ENCODE results near the gene ITGA7.

ITGA7 gene

DNA sequence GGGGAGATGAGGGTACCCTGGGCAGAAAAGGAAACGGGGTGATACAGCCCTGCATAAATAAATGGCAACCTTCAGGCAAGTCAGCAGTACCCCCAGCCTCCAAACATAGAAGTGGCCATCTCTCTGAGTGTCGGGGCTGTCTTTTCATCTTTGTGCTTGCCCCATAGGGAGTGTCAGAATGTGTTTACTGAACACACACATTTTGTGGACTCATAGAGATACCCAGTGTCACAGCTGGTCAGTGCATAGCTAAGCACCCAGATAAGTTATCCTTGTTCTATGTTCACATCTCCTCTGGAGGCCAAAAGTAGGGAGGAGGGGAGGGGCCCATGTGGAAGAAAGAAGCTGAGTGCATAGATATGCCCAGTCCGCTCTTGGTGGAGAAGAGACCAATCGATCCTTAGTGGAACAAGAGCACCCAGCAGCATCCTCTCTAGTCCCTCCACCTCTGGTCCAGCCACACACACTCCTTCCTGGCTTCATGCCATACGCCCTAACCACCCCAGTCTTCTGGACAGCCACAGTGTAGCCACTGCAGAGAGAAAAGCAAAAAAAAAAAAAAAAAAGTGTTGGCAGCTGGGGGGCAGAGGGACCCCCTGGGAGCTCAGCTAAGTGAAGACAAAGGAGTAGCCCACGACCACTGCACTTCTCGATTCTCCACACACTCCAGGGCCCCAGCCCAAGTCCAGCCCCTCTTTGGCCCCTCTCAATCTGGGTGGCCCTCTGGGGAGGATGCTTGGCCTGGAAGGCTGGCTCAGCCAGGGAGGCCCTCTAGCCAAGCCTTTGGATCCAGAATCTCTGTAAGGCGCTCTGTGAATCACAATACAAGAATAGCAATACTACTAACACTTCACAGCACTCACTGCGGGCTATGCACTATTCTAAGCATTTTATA is 2.6 kb downstream of the ITGA7 start:
- no peak overlapping the region for H3K4me3 ChIP-seq (ENCODE audit: low read length)
- no peak for TF ChIP-seq ZNF274 (IDR thresholded peaks at IDR 0.05; ENCODE audit: low read depth, low read length)

DNA sequence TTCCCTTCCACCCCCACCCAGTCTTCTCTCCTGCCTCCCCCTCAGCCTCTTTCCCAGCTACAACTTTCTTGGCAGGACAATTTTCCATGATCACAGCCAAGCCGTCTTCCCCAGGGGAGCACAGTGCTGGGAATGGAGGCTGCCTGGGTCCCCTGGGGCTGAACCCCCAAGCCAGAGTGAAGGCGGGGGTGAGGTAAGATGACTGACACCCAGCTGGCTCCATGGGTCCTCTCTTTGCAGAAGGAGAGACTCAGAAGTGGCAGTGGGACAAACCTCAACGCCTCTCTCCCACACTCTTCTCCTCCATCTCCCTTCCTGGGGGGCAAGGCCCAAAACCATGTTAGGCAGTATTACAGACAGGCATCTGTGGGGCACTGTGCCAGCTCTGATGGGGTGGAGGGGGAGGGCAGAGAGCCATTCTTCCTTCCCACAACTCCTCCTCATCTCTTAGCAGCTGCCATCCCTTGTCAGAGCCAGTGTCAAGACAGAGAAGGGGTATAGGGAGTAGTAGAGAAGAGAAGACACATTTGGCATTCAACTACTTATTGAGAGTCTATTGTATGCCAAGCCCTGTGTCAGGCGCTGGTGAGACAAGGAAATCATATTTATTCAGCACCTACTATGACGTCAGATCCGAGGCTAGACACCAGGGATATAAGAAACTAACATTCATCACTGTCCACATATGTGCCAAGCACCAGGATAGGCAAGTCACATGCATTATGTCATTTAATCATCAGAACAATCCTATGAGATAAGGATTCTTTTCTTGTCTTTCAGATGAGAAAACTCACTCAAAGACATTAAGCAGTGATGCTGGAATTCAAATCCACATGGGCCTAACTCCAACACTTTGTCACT is 3.6 kb downstream of the ITGA7 start:
- no peak for TF ChIP-seq ZNF274 (IDR thresholded peaks at IDR 0.05; ENCODE audit: low read depth, low read length)

DNA sequence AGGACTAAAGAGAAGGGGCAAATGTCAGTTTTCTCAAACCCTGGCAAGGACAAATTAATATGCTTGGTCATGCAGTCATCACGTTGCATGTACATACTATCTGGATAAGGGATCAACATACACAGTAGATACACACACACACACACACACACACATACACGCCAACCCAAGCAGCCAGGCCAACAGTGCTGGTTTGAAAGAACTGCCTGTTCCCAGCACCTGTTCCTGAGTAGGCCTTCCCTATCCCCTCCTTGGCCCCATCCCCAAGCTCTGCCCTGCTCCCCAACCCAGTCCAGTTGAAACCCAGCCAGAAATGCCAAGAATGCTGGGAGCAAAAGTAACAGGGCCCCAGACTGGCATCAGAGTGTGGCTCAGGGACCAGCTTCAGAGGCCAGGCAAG is 4.4 kb downstream of the ITGA7 start:
- no peak for TF ChIP-seq ZNF274 (IDR thresholded peaks at IDR 0.05; ENCODE audit: low read depth, low read length)
- H3K4me3 ChIP-seq (ENCODE audit: low read length): no peak overlapping the region

More for the DNA sequence above, 3.6 kb downstream of the ITGA7 start:
- H3K4me3 ChIP-seq (ENCODE audit: low read length): no peak overlapping the region

DNA sequence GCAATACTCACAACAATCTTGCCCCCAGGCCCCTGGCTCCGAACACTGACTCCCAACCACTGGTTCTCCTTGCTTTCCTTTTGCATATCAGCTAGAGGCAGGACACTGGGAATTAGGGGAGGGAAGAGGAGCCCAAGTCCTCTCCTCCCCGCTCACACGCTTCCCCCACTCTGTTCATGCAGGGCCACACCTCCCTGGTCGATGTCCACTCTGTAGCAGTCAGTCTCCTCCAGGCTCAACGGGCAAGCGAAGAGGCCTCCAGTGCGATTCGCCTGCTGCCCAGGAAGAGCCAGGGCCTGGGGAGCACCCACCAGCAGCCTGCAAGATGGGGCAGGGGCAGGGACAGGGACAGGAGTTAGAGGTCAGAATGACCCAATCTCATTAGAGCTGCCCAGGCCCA is 4.8 kb downstream of the ITGA7 start:
- no peak for TF ChIP-seq ZNF274 (IDR thresholded peaks at IDR 0.05; ENCODE audit: low read depth, low read length)
- H3K4me3 ChIP-seq (ENCODE audit: low read length): no peak overlapping the region

DNA sequence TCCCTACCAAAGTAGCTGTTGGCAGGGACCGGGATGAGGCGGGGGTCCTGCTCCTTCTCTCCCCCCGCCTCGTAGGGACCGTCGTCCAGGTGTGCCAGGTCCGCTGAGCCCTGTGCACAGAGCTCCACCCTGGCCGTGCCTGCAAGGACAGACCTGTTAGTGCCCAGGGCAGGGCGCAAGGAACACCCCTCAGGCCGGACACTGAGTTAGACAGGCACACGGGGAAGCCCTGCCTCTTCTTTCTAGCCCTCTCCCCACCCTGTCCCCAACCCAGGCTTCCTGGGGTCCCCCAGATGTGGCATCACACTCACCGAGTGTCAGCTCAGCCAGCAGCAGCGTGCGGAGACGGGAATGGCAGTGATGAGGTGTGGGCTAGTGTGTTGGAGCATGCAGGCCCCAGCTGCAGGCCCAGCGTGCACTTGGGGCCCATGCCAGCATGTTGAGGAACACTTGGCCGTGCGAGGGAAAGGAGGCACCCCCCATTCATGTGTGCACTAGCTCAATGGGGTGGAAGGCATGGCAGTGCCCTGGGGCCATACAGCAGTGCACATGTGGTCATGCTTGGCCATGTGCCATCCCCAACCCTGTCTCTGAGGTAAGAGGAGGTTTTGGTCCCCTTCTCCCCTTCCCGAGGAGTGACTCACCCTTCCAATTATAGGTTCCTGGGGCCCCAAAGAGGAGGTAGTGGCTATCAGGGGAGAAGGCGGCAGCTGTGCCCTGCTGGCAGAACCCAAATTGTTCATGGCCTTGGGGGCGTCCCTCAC is 7.3 kb downstream of the ITGA7 start:
- no peak overlapping the region for H3K4me3 ChIP-seq (ENCODE audit: low read length)
- no peak for TF ChIP-seq ZNF274 (IDR thresholded peaks at IDR 0.05; ENCODE audit: low read depth, low read length)

DNA sequence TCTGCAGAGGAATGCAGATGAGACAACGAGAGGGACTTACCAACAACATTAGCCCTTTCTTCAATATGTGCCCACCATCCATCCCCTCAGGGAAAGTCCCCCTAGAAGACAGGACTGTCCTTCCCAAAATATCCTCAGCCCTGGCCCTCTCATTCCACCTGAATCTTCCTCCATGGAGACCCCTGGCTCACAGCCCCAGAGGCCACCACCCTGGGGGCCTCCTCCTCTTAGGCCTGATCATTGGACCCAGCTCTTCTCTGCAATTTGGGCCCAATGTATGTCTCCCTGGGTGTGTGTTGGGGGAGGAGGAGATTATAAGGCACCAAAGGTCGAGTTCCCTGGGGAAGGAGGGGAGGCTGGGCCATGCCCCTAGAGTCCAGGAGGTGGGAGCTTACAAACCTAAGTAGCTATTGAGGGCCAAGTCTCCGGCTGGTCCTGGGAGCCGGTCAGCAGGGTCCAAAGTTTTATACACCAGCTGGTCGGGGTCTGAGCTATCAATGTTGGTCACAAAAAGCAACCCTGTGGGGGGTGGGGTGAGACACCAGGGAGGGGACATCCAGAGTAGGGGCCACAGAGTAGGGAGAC is 8.1 kb downstream of the ITGA7 start:
- TF ChIP-seq ZNF274 (IDR thresholded peaks at IDR 0.05; ENCODE audit: low read depth, low read length): no peak
- H3K4me3 ChIP-seq (ENCODE audit: low read length): no peak overlapping the region

DNA sequence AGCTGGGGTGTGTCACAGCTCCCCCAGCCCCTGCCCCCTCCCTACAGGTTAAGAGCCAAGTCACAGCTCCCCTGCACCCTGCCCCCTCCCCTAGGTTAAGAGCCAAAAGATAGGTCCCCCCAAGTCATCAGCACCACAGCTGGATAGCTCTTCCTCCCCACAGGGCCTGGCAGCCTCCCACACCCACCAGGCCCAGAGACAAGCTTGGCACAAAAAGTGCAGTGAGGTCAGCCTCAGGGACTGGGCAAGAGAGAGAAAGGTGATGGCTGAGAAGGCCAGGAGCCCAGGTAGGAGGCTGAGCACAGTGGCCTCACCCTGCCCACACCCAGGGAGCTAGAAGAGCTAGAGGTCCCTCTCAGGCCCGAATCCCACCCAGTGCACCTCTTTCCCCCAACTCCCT is 8.7 kb downstream of the ITGA7 start:
- TF ChIP-seq ZNF274 (IDR thresholded peaks at IDR 0.05; ENCODE audit: low read depth, low read length): no peak
- no peak overlapping the region for H3K4me3 ChIP-seq (ENCODE audit: low read length)

DNA sequence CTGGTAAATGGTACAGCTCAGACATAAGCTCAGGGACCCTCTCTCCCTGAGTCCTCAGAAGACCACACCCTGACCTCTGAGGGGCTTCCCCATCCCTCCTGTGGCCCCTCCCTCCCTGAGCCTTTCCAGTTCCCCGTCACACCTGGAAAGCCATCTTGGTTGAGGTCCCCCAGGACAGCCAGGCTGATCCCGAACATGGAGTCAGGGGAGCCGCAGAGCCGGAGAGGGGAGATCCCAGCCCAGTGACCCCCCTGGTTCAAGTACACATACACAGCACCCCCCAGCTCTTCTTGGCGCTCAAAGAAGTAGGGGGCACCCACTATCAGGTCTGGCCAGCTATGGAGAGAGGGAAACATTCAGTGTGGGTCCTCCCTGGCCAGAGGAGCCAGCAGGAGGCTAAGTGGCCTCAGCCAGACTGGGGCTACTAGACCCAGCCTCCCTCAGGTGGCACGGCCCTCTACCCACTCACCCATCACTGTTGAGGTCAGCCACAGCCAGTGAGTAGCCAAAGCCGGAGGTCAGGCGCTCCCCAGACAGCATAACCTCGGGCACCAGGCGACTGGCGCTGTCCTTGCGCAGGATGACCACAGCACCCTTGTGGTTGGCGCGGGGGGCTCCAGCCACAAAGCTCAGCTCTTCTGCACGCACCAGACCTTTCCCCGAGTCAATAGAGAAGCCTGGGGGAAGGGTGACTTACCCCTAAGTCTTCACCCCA is 9.3 kb downstream of the ITGA7 start:
- H3K4me3 ChIP-seq (ENCODE audit: low read length): no peak overlapping the region
- TF ChIP-seq ZNF274 (IDR thresholded peaks at IDR 0.05; ENCODE audit: low read depth, low read length): no peak

DNA sequence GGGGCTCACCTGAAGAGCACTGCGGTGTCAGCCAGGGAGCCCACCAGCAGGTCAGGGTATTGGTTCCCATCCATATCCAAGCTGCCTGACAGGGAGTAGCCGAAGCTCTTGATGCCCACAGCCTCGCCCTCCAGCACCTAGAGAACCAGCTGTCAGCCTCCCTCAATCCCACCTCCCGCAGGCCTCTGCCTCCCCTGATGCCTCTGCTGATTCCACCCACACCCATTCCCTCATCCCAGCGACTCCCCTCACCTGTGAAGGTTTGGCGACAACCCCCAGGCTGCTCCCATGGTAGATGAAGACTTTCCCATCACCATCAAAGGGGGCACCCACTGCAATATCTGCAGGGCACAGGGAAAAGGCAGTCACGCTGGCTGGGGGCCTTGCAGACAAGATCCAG is 10.0 kb downstream of the ITGA7 start:
- no peak for TF ChIP-seq ZNF274 (IDR thresholded peaks at IDR 0.05; ENCODE audit: low read depth, low read length)
- no peak overlapping the region for H3K4me3 ChIP-seq (ENCODE audit: low read length)

DNA sequence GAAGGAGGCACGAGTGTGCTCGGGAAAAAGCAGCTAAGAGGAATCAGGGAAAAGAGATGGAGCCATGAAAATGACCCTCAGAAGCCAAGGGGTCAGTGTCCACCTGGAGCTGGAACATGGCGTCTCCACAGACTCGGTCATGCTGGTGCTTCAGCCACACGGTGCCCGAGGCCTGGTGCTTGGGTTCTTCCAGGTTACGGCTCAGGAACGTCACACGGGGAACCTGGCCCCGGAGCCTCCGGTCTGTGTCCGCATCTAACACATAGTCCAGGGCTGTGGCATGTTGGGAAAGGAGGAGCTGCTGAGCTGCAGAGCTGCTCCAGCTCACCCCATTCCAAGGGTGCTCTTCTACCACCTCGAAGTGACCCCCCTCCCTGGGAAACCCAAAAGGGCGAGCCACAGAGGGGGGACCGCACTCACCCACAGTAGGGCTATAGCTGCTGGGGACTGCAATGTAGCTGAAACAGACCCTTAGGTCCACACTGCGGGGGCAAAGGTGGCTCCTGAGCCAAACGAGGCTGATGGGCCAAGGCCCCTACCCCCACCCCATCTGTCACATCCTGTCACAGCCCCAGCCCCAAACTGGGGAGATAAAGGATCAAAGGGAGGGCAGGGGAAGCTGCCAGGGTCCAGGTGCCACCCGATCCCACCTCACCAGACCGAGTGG is 10.8 kb downstream of the ITGA7 start:
- no peak overlapping the region for H3K4me3 ChIP-seq (ENCODE audit: low read length)
- no peak for TF ChIP-seq ZNF274 (IDR thresholded peaks at IDR 0.05; ENCODE audit: low read depth, low read length)

DNA sequence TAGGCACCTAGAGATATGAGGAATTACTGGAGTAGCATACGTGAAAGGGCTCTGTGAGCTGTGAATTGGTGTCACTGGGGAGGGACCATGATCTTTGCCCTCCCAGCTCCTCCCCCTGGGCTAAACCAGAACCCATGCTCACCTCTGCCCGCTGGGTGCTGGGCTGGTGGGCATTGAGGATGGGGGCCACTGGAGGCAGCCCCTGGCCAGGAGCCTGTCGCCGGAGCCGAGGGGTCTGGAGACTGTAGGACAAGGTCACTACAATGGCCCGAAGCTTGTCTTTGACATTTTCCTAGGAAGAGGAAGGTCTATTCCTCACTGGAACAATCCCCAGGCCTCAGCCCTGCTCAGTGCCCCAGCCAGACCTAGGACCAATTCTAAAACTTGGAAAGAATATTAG is 11.6 kb downstream of the ITGA7 start:
- no peak overlapping the region for H3K4me3 ChIP-seq (ENCODE audit: low read length)
- TF ChIP-seq ZNF274 (IDR thresholded peaks at IDR 0.05; ENCODE audit: low read depth, low read length): no peak

DNA sequence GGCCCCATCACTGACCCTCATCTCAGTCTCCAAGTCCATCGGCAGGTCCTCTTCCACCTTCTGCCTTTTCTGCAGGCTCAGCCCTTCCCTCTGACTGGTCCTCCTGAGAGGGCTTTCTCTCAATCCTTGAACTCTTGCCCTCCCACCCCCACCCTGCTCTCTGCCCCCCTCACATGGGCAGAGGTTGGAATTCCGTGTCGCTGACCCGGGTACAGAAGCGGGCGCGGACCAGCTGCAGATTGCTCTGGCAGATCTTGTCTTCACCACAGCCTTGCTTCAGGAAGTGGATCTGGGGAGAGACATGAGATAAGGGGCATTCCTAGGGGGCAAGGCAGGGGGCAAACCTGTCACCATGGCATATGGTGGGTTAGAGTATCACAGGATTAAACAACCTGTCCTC is 12.4 kb downstream of the ITGA7 start:
- H3K4me3 ChIP-seq (ENCODE audit: low read length): no peak overlapping the region
- no peak for TF ChIP-seq ZNF274 (IDR thresholded peaks at IDR 0.05; ENCODE audit: low read depth, low read length)

DNA sequence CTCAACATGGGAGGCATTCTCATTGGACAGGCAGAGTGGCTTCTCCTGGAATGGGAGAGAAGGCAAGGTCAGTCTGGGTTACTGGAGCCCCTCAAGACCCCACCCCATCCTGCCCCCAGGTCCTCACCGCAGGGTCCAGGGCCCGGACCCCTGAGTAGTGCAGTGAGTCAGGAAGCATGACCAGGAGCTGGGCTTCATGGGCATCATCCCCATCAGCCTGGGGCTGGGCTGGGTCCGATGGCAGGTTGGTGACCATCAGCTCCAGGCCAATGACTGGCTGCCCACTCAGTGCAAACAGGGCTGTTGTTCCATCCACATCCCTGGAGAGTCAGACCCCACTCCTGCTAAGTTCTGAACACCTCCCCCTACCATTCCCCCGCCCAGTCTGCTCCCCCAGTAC is 13.1 kb downstream of the ITGA7 start:
- no peak overlapping the region for H3K4me3 ChIP-seq (ENCODE audit: low read length)
- TF ChIP-seq ZNF274 (IDR thresholded peaks at IDR 0.05; ENCODE audit: low read depth, low read length): no peak
